Large intestine (tissue), 3 donors: ENCODE data around the gene OR52E6. TPM values are rescaled to one million over a fixed set of nuclear protein-coding genes. Genes with fewer than 3 reads are reported as not detected.

ENCODE experiments used
- DNase-seq, 2 donors: peaks; one replicate each; pipeline versions ENCODE4 v3.0.0 to v3.0.0-alpha.2; 2013
- H3K27ac ChIP-seq: one replicate; pipeline ENCODE4 v1.5.1; 2013; ENCODE audit warnings: low read length
- H3K27me3 ChIP-seq: 2 replicates; pipeline ENCODE4 v1.6.1; 2013; ENCODE audit warnings: low read length; ENCODE audit not compliant: control insufficient read depth, insufficient read depth
- H3K36me3 ChIP-seq: 2 replicates; pipeline ENCODE4 v1.6.1; 2013; ENCODE audit warnings: low read length; ENCODE audit not compliant: control insufficient read depth, insufficient read depth
- H3K4me1 ChIP-seq: one replicate; pipeline ENCODE4 v1.6.1; 2013; ENCODE audit warnings: low read length; ENCODE audit not compliant: control insufficient read depth, insufficient read depth
- H3K4me3 ChIP-seq: one replicate; pipeline ENCODE4 v1.5.1; 2013; ENCODE audit warnings: low read length
- H3K9me3 ChIP-seq: one replicate; pipeline ENCODE4 v1.6.1; 2013; ENCODE audit warnings: mild to moderate bottlenecking, low read depth, low read length, moderate library complexity; ENCODE audit not compliant: control insufficient read depth
- WGBS: methylation state at CpG from one replicate; pipeline ENCODE4 v1.1.5; 2013; ENCODE audit warnings: low lambda C conversion rate; ENCODE audit not compliant: insufficient coverage; 5-methylcytosine and 5-hydroxymethylcytosine counted together
- polyA plus RNA-seq: library from polyadenylated mRNA; unstranded; fragments of 120-200 nt; gene quantifications from one replicate; pipeline ENCODE4 v1.2.1, GENCODE V29; 2013

Gene OR52E6
- polyA plus RNA-seq, 1 donor, result not detected

DNA sequence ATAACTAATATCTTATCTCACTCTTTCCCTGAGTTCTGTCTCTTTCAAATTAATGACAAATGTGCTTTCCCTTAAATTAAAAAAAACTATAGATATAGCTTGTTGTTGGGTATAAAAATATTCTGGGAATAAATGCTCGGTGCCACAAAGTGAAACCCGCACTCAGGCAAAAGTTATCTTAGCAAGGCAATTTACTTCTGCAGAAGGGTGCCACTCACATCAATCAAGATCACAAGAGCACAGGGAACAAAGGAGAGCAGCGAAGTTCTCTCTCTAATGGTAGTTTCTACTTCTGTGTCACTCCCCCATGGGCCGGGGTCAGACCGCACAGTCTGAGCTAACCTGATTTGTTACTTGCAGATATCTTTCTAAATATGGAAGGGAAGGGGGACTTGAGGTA is 37.7 kb downstream of the OR52E6 start:
- no CpG with 5 or more reads among the region's 5 CpGs for WGBS

DNA sequence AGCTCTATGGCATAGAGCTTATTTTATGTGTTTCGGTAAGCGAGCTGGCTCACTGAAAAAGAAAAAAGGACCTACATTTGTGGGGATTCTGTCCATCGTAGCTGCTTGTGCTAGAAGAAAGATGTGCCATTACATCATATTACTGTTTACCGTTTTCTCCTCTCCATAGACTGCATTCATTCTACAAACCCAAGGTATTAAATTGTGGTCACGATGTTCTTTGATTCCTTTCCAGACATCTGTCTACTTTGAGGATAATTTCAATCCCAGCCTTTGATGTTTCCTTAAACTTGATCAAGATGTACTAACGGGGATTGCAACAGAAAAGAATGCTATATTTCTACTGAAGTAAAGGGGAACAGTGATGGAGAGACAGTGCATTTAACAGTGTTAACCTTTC is 45.2 kb downstream of the OR52E6 start:
- Histone ChIP-seq H3K27ac (no peak overlapping the region), H3K4me1 (no peaks in the 10 kb centered on the region), H3K4me3 (no peak overlapping the region), H3K27me3 (no peaks in the 10 kb centered on the region), H3K9me3 (no peaks in the 10 kb centered on the region), H3K36me3 (no peaks in the 10 kb centered on the region)
- WGBS, result 95% methylated on average over 4 of the region's 6 CpGs
- DNase-seq, result no peak

More for the DNA sequence above, 37.7 kb downstream of the OR52E6 start:
- no peaks in the 10 kb centered on the region for H3K9me3 ChIP-seq
- no peak for DNase-seq
- peaks cover 4% of the 10 kb centered on the region for H3K27me3 ChIP-seq
- no peak overlapping the region for H3K27ac ChIP-seq
- no peak overlapping the region for H3K4me3 ChIP-seq
- H3K36me3 ChIP-seq, result no peaks in the 10 kb centered on the region
- no peaks in the 10 kb centered on the region for H3K4me1 ChIP-seq

DNA sequence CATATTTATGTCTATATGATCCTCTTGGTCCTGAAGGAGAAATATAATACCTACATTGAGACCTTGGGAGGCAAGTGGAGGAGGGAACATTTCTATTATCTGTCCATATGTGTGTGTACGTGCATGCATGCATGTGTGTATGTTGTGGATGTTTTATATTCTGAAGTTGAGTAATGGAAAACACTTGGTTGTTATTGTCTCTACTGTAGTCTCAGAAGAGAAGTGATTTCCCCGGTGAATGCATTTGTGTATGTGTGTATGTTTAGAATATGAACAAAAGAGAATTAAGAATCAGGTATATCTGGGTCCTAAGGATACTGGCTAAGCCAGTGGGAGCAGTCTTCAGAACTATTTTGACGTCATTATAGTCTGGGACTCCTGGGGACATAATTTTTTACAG is 50.5 kb downstream of the OR52E6 start, which contains the start of gene OR52N1:
TSS of gene OR52N1 (minus strand) at position 101 of the 400 bp plus-strand sequence. CDS start 2,449 bp downstream, outside the sequence.
- Histone ChIP-seq H3K4me1 (no peaks in the 10 kb centered on the region), H3K27me3 (no peaks in the 10 kb centered on the region), H3K36me3 (no peaks in the 10 kb centered on the region), H3K4me3 (no peak within 1 kb of the TSS), H3K27ac (no peak within 1 kb of the TSS), H3K9me3 (no peaks in the 10 kb centered on the region)
- WGBS, result no CpG with 5 or more reads among the region's 3 CpGs
- DNase-seq, result no peak

Other genes starting within 250 kb of the OR52E6 start
- 2.6 TPM for gene TRIM6, start 245.3 kb downstream of the OR52E6 start, polyA plus RNA-seq
- 11.6 TPM for gene TRIM34, start 216.9 kb downstream of the OR52E6 start, polyA plus RNA-seq
- gene TRIM5, start 156.8 kb downstream of the OR52E6 start, polyA plus RNA-seq, result 23.9 TPM
- gene TRIM22, start 152.1 kb downstream of the OR52E6 start, polyA plus RNA-seq, result 15.2 TPM
- not detected for gene OR56B1, start 105.4 kb downstream of the OR52E6 start, polyA plus RNA-seq
- gene OR52N4, start 87.7 kb downstream of the OR52E6 start, polyA plus RNA-seq, result 0.04 TPM
- gene OR52N5, start 58.5 kb downstream of the OR52E6 start, polyA plus RNA-seq, result not detected
- gene OR52N1, start 50.6 kb downstream of the OR52E6 start, polyA plus RNA-seq, result not detected
- gene OR52N2, start 33.0 kb downstream of the OR52E6 start, polyA plus RNA-seq, result not detected
- not detected for gene OR52E8, start 15.8 kb upstream of the OR52E6 start, polyA plus RNA-seq
- gene OR52E4, start 38.7 kb upstream of the OR52E6 start, polyA plus RNA-seq, result not detected
- gene OR52E5, start 51.3 kb upstream of the OR52E6 start, polyA plus RNA-seq, result not detected
- gene OR56A3, start 100.4 kb upstream of the OR52E6 start, polyA plus RNA-seq, result not detected
- gene OR56A5, start 126.6 kb upstream of the OR52E6 start, polyA plus RNA-seq, result not detected
- gene OR52L1, start 145.1 kb upstream of the OR52E6 start, polyA plus RNA-seq, result not detected
- gene OR56A4, start 165.0 kb upstream of the OR52E6 start, polyA plus RNA-seq, result not detected
- 0.01 TPM for gene OR56A1, start 188.9 kb upstream of the OR52E6 start, polyA plus RNA-seq